B cell (primary cell): Measurements from ENCODE around the gene LRRC7. TPM values are rescaled to one million over a fixed set of nuclear protein-coding genes. Genes with fewer than 3 reads are reported as not detected.

ENCODE experiments used
- ATAC-seq: fragments of 200-7000 bp; cut with Tn5 transposase; one replicate; pipeline ENCODE4 v1.10.0; 2021; ENCODE audit warnings: low read depth, mild to moderate bottlenecking, moderate number of reproducible peaks, moderate library complexity
- CTCF ChIA-PET: fragments of 350-600 bp; sonication (Branson Sonifier 250); formaldehyde crosslinking; loops from one replicate; lab custom pipeline; 2021; ENCODE audit warnings: antibody characterized with exemption, inconsistent platforms; lab: Charles Lee
- POLR2A ChIA-PET: fragments of 350-600 bp; sonication (Branson Sonifier 250); formaldehyde crosslinking; loops from one replicate; lab custom pipeline; 2021; ENCODE audit warnings: antibody characterized with exemption; lab: Charles Lee
- DNase-seq: peaks from one replicate; pipeline ENCODE4 v3.0.0; 2013
- H2AFZ ChIP-seq: 2 replicates; pipeline ENCODE4 v1.6.1; 2012; ENCODE audit warnings: mild to moderate bottlenecking, low read depth, low read length; ENCODE audit not compliant: insufficient read depth, poor library complexity, severe bottlenecking
- H3K27ac ChIP-seq, 2 donors: 1 replicate in 1 of 2; 2 replicates in 1 of 2; pipeline ENCODE4 v1.5.1; 2012 to 2013; ENCODE audit warnings: low read length in 2 of 2, mild to moderate bottlenecking in 2 of 2, moderate library complexity in 1 of 2
- H3K27me3 ChIP-seq, 4 experiments: fragments of 200-600 bp in 1 of 4; sonication (generic) in 1 of 4; replicated peaks in 1 of 4; 1 replicate in 2 of 4; 2 replicates in 2 of 4; pipeline versions ENCODE4 v1.6.1 to v1.7.0; 2013 to 2016; ENCODE audit warnings: low read length in 3 of 4, mild to moderate bottlenecking in 2 of 4, mixed read lengths in 1 of 4, moderate library complexity in 1 of 4; ENCODE audit not compliant: insufficient read depth in 4 of 4, control insufficient read depth in 3 of 4; ENCODE audit errors: control extremely low read depth in 1 of 4
- H3K36me3 ChIP-seq, 2 experiments: replicated peaks in 1 of 2; 1 replicate in 1 of 2; 2 replicates in 1 of 2; pipeline versions ENCODE4 v1.6.1 to v1.7.1; 2013; ENCODE audit warnings: low read length in 1 of 2; ENCODE audit not compliant: insufficient read depth in 2 of 2, control insufficient read depth in 1 of 2; ENCODE audit errors: control extremely low read depth in 1 of 2, extremely low read depth in 1 of 2
- H3K4me1 ChIP-seq, 2 donors: fragments of 200-600 bp in 1 of 2; sonication (generic) in 1 of 2; 1 replicate in 1 of 2; 2 replicates in 1 of 2; pipeline versions ENCODE4 v1.5.1 to v1.6.1; 2013 to 2017; ENCODE audit warnings: low read length in 2 of 2; ENCODE audit not compliant: control insufficient read depth in 2 of 2, insufficient read depth in 2 of 2
- H3K4me2 ChIP-seq: replicated peaks from 2 replicates; pipeline ENCODE3; 2012; ENCODE audit warnings: mild to moderate bottlenecking, low read depth, low read length; ENCODE audit not compliant: poor library complexity, severe bottlenecking
- H3K4me3 ChIP-seq, 5 experiments: fragments of 200-600 bp in 1 of 5; sonication (generic) in 1 of 5; 1 replicate in 3 of 5; 2 replicates in 2 of 5; pipeline versions ENCODE4 v1.5.1 to v1.7.0; 2011 to 2016; ENCODE audit warnings: low read length in 4 of 5, mild to moderate bottlenecking in 4 of 5, low read depth in 2 of 5, control low read depth in 1 of 5, moderate library complexity in 1 of 5; ENCODE audit not compliant: insufficient read depth in 1 of 5; ENCODE audit errors: control extremely low read depth in 1 of 5, extremely low read depth in 1 of 5
- H3K79me2 ChIP-seq: fragments of 200-600 bp; sonication (generic); one replicate; pipeline ENCODE4 v1.6.0; 2016; ENCODE audit warnings: low read length; ENCODE audit not compliant: control insufficient read depth, insufficient read depth
- H3K9ac ChIP-seq: fragments of 200-600 bp; sonication (generic); 2 replicates; pipeline ENCODE4 v1.6.1; 2017; ENCODE audit warnings: mild to moderate bottlenecking, low read length, moderate library complexity
- H3K9me3 ChIP-seq, 3 donors: one replicate each; pipeline versions ENCODE4 v1.6.1 to v1.7.1; 2013; ENCODE audit warnings: low read length in 2 of 3; ENCODE audit not compliant: control insufficient read depth in 2 of 3, insufficient read depth in 1 of 3; ENCODE audit errors: control extremely low read depth in 1 of 3
- H4K20me1 ChIP-seq: 2 replicates; pipeline ENCODE4 v1.6.0; 2012; ENCODE audit warnings: mild to moderate bottlenecking, low read length; ENCODE audit not compliant: insufficient read depth, control insufficient read depth, poor library complexity, severe bottlenecking
- H3K27ac Mint-ChIP-seq: one replicate; pipeline ENCODE4 v1.8.0; 2021; ENCODE audit warnings: mixed read lengths
- H3K27me3 Mint-ChIP-seq: one replicate; pipeline ENCODE4 v1.8.0; 2021; ENCODE audit warnings: mixed read lengths
- H3K4me1 Mint-ChIP-seq: one replicate; pipeline ENCODE4 v1.8.0; 2021; ENCODE audit warnings: mixed read lengths
- H3K4me3 Mint-ChIP-seq: one replicate; pipeline ENCODE4 v1.8.0; 2021; ENCODE audit warnings: mixed read lengths
- H3K9me3 Mint-ChIP-seq: one replicate; pipeline ENCODE4 v1.8.0; 2022; ENCODE audit warnings: mixed read lengths; ENCODE audit not compliant: insufficient read depth
- CTCF ChIP-seq: fragments of 200-600 bp; IDR thresholded peaks from one replicate; pipeline ENCODE4 v1.8.0; 2022; ENCODE audit warnings: antibody characterized with exemption, mild to moderate bottlenecking
- EZH2 ChIP-seq: IDR thresholded peaks from 2 replicates; pipeline ENCODE4 v1.6.1; 2012; ENCODE audit warnings: borderline replicate concordance, low read depth, mild to moderate bottlenecking, moderate library complexity, low read length; ENCODE audit not compliant: insufficient read depth, poor library complexity, severe bottlenecking
- WGBS: methylation state at CpG from one replicate; pipeline ENCODE4 v1.1.5; 2013; ENCODE audit warnings: missing lambda C conversion rate; ENCODE audit not compliant: insufficient coverage; 5-methylcytosine and 5-hydroxymethylcytosine counted together
- intact Hi-C: fragments of 100-400 bp; cut with micrococcal nuclease; formaldehyde crosslinking; loops from one replicate; pipeline ENCODE4 v1.10.0; 2022
- polyA plus RNA-seq: library from polyadenylated mRNA; depleted of rRNA; stranded (reverse); fragments of >200 nt; gene quantifications from 2 replicates; pipeline ENCODE4 v1.2.3, GENCODE V29; 2012
- total RNA-seq, 2 donors: library from RNA; stranded (reverse); fragments of 120-200 nt in 1 of 2; gene quantifications; 1 replicate in 1 of 2; 2 replicates in 1 of 2; pipeline versions ENCODE4 v1.2.3 to v1.2.4, GENCODE V29; 2013 to 2022

The LRRC7 gene
- total and polyA plus RNA-seq, 2 donors (not counting 1 experiment from before 2014, with no cell fraction given), result not detected

- Histone ChIP-seq H3K4me1 (no peaks in the 10 kb centered on the region), H4K20me1 (no peaks in the 10 kb centered on the region), H3K9me3 (no peaks in the 10 kb centered on the region), H2AFZ (no peak overlapping the region), H3K36me3 (no peaks in the 10 kb centered on the region), H3K4me3 (no peak overlapping the region), H3K27ac (no peak overlapping the region), H3K27me3 (no peaks in the 10 kb centered on the region), H3K4me2 (no peak overlapping the region), H3K79me2 (no peaks in the 10 kb centered on the region), H3K9ac (no peak overlapping the region)
- ChIA-PET POLR2A (no interaction called here), CTCF (no interaction called here)
- intact Hi-C loops, result no loop called here
- 85% methylated on average over 5 of the region's 7 CpGs for WGBS
- ATAC-seq, result no peak
- Mint-ChIP-seq H3K27me3 (peaks cover 4% of the 10 kb centered on the region), H3K27ac (no peak overlapping the region), H3K9me3 (peaks cover 1% of the 10 kb centered on the region), H3K4me1 (no peaks in the 10 kb centered on the region), H3K4me3 (no peak overlapping the region)
- TF ChIP-seq EZH2 (no peak), CTCF (no peak)
- DNase-seq, result no peak
Observed at GRCh38 chr1:70075761-70076160, 508.0 kb downstream of the LRRC7 start.

GRCh38 chr1:70077066-70077465, 509.3 kb downstream of the LRRC7 start:
- Histone ChIP-seq H2AFZ (no peak overlapping the region), H3K9me3 (no peaks in the 10 kb centered on the region), H3K4me1 (no peaks in the 10 kb centered on the region), H3K36me3 (no peaks in the 10 kb centered on the region), H3K9ac (no peak overlapping the region), H3K27me3 (no peaks in the 10 kb centered on the region), H4K20me1 (no peaks in the 10 kb centered on the region), H3K27ac (no peak overlapping the region), H3K79me2 (no peaks in the 10 kb centered on the region), H3K4me2 (no peak overlapping the region), H3K4me3 (no peak overlapping the region)
- Mint-ChIP-seq H3K27ac (no peak overlapping the region), H3K27me3 (peaks cover 4% of the 10 kb centered on the region), H3K4me1 (no peaks in the 10 kb centered on the region), H3K9me3 (no peaks in the 10 kb centered on the region), H3K4me3 (no peak overlapping the region)
- no peak for TF ChIP-seq EZH2
- no peak for TF ChIP-seq CTCF
- CTCF ChIA-PET, result no interaction called here
- DNase-seq, result no peak
- intact Hi-C loops, result no loop called here
- WGBS, result no CpG with 5 or more reads among the region's 1 CpG
- POLR2A ChIA-PET, result no interaction called here
- no peak for ATAC-seq
